A673 (cell line): ENCODE measurements around the gene FOXN1. TPM values are rescaled to one million over a fixed set of nuclear protein-coding genes. Genes with fewer than 3 reads are reported as not detected.
"Not testable (repeated sequence)": the region's sequence is repeated elsewhere in the genome, so short reads cannot be mapped to it uniquely, and the experiment has no call there.

Source experiments
- BruUV-seq: library from RNA; stranded (reverse); fragments of 400-500 nt; replicated peaks from 2 replicates; lab custom pipeline; 2021; lab: Mats Ljungman, UMichigan
- CTCF ChIA-PET: fragments of 300-600 bp; sonication (Branson Sonifier 250); formaldehyde crosslinking; loops from one replicate; lab custom pipeline; 2022; ENCODE audit warnings: antibody characterized with exemption; lab: Charles Lee
- POLR2A ChIA-PET: fragments of 300-600 bp; sonication (Branson Sonifier 250); formaldehyde crosslinking; loops from one replicate; lab custom pipeline; 2022; ENCODE audit warnings: antibody characterized with exemption; ENCODE audit not compliant: low non-redundant PET; lab: Charles Lee
- DNase-seq: peaks from one replicate; pipeline ENCODE4 v3.0.0-alpha.2; 2015; ENCODE audit warnings: low spot score
- H3K27ac ChIP-seq: fragments of 200-600 bp; sonication (generic); 2 replicates; pipeline ENCODE4 v1.5.1; 2016; ENCODE audit warnings: mixed run types, low read depth, mild to moderate bottlenecking, mixed read lengths, antibody characterized with exemption, low read length; ENCODE audit not compliant: poor library complexity, severe bottlenecking
- H3K27me3 ChIP-seq: fragments of 200-600 bp; sonication (generic); replicated peaks from 2 replicates; pipeline ENCODE4 v1.6.1; 2017; ENCODE audit warnings: mixed run types, low read depth, mild to moderate bottlenecking, mixed read lengths, antibody characterized with exemption, low read length; ENCODE audit not compliant: insufficient read depth, poor library complexity
- H3K36me3 ChIP-seq: fragments of 200-600 bp; sonication (generic); 2 replicates; pipeline ENCODE4 v1.6.1; 2016; ENCODE audit warnings: mixed run types, mild to moderate bottlenecking, mixed read lengths, antibody characterized with exemption, low read length; ENCODE audit not compliant: insufficient read depth, poor library complexity, severe bottlenecking
- H3K4me1 ChIP-seq: fragments of 200-600 bp; sonication (generic); 2 replicates; pipeline ENCODE4 v1.6.1; 2017; ENCODE audit warnings: mixed run types, mild to moderate bottlenecking, mixed read lengths, antibody characterized with exemption, low read length; ENCODE audit not compliant: insufficient read depth, poor library complexity, severe bottlenecking
- H3K4me3 ChIP-seq: fragments of 200-600 bp; sonication (generic); 2 replicates; pipeline ENCODE4 v1.5.1; 2016; ENCODE audit warnings: low read depth, mixed run types, mild to moderate bottlenecking, mixed read lengths, low read length; ENCODE audit not compliant: poor library complexity, severe bottlenecking
- H3K9me3 ChIP-seq: fragments of 200-600 bp; sonication (generic); 2 replicates; pipeline ENCODE4 v1.6.1; 2016; ENCODE audit warnings: mixed run types, low read depth, mild to moderate bottlenecking, mixed read lengths, antibody characterized with exemption, low read length; ENCODE audit not compliant: poor library complexity, severe bottlenecking
- CTCF ChIP-seq: fragments of 300-800, 200-600 bp; sonication (generic); conservative IDR thresholded peaks from 2 replicates; pipeline ENCODE4 v1.5.1; 2017; ENCODE audit warnings: low read depth, mild to moderate bottlenecking, antibody characterized with exemption, low read length, moderate library complexity, mixed read lengths
- EZH2 ChIP-seq: fragments of 200-600 bp; sonication (generic); IDR thresholded peaks from 2 replicates; pipeline ENCODE4 v1.6.1; 2017; ENCODE audit warnings: borderline replicate concordance, low read depth, mild to moderate bottlenecking, mixed read lengths, antibody characterized with exemption, low read length; ENCODE audit not compliant: poor library complexity, severe bottlenecking
- intact Hi-C: fragments of 100-400 bp; cut with micrococcal nuclease; formaldehyde crosslinking; loops from one replicate; pipeline ENCODE4 v1.10.0; 2022; ENCODE audit not compliant: unreplicated experiment
- total RNA-seq: library from RNA; stranded (reverse); gene quantifications from 2 replicates; pipeline ENCODE4 v1.2.3, GENCODE V29; 2021

Gene FOXN1
- total RNA-seq, 1 experiment from 2014 or later: not detected

GRCh38 chr17:28466001-28466400 lies 40.1 kb upstream of the FOXN1 start:
- ChIA-PET CTCF (no interaction called here), POLR2A (no interaction called here)
- DNase-seq: no peak
- Histone ChIP-seq H3K27ac (no peak overlapping the region), H3K36me3 (no peaks in the 10 kb centered on the region), H3K4me3 (no peak overlapping the region), H3K27me3 (no peaks in the 10 kb centered on the region), H3K9me3 (no peaks in the 10 kb centered on the region), H3K4me1 (no peaks in the 10 kb centered on the region)
- TF ChIP-seq EZH2 (no peak), CTCF (no peak)
- BruUV-seq: no TSS peak
- intact Hi-C loops: no loop called here

GRCh38 chr17:28466521-28467048 lies 39.6 kb upstream of the FOXN1 start:
- POLR2A ChIA-PET: no interaction called here
- Histone ChIP-seq H3K27me3 (no peaks in the 10 kb centered on the region), H3K9me3 (no peaks in the 10 kb centered on the region)

GRCh38 chr17:28467456-28468025 lies 38.6 kb upstream of the FOXN1 start:
- TF ChIP-seq EZH2: no peak
- no peak for TF ChIP-seq CTCF
- DNase-seq: no peak
- no peaks in the 10 kb centered on the region for H3K4me1 ChIP-seq
- no peaks in the 10 kb centered on the region for H3K27me3 ChIP-seq
- intact Hi-C loops: no loop called here
- no peak overlapping the region for H3K27ac ChIP-seq
- H3K9me3 ChIP-seq: no peaks in the 10 kb centered on the region
- ChIA-PET CTCF (no interaction called here), POLR2A (no interaction called here)
- no peaks in the 10 kb centered on the region for H3K36me3 ChIP-seq
- no TSS peak for BruUV-seq
- H3K4me3 ChIP-seq: no peak overlapping the region

More at GRCh38 chr17:28466521-28467048, 39.6 kb upstream of the FOXN1 start:
- intact Hi-C loops: no loop called here
- Histone ChIP-seq H3K4me1 (no peaks in the 10 kb centered on the region), H3K27ac (no peak overlapping the region), H3K36me3 (no peaks in the 10 kb centered on the region), H3K4me3 (no peak overlapping the region)
- BruUV-seq: no TSS peak
- DNase-seq: no peak
- TF ChIP-seq EZH2 (no peak), CTCF (no peak)
- CTCF ChIA-PET: no interaction called here

- H3K4me1 ChIP-seq, intact Hi-C loops, H3K36me3 ChIP-seq, H3K9me3 ChIP-seq, CTCF ChIA-PET, H3K27me3 ChIP-seq, H3K4me3 ChIP-seq, DNase-seq, POLR2A ChIA-PET, H3K27ac ChIP-seq: not testable (repeated sequence)
- BruUV-seq: TSS peak; percentile 64
These were observed 38.0 kb upstream of the FOXN1 start for GRCh38 chr17:28468033-28468735.
